HCT116 (cell line): ENCODE results near the gene CHSY3. TPM values are rescaled to one million over a fixed set of nuclear protein-coding genes. Genes with fewer than 3 reads are reported as not detected.

ENCODE experiments used
- ATAC-seq: fragments of 200-7000 bp; cut with Tn5 transposase; 2 replicates; pipeline ENCODE4 v1.9.1; 2020; ENCODE audit warnings: mild to moderate bottlenecking, moderate library complexity
- BruUV-seq: library from RNA; stranded (reverse); fragments of 400-500 nt; replicated peaks from 2 replicates; lab custom pipeline; 2021; lab: Mats Ljungman, UMichigan
- CTCF ChIA-PET: fragments of 300-600 bp; sonication (Branson Sonifier 250); formaldehyde crosslinking; loops from one replicate; lab custom pipeline; 2021; ENCODE audit warnings: antibody characterized with exemption; lab: Charles Lee
- POLR2A ChIA-PET: fragments of 300-600, 350-600 bp; sonication (Branson Sonifier 250); formaldehyde crosslinking; loops from one replicate; lab custom pipeline; 2021; ENCODE audit warnings: antibody characterized with exemption; lab: Charles Lee
- RAD21 ChIA-PET, 2 experiments: fragments of 300-600 bp; sonication (Branson Sonifier 250); formaldehyde crosslinking; loops; one replicate each; lab custom pipeline; 2023; ENCODE audit warnings: low total read pairs in 2 of 2; ENCODE audit not compliant: uncharacterized antibody in 2 of 2, unreplicated experiment in 2 of 2, low non-redundant PET in 1 of 2; lab: Charles Lee
- DNase-seq: peaks from one replicate; pipeline ENCODE4 v3.0.0-alpha.2; 2010; ENCODE audit warnings: low read depth, low spot score
- H2AFZ ChIP-seq: fragments of 200-600 bp; shearing (Covaris generic), sonication (generic); 2 replicates; pipeline ENCODE4 v1.6.1; 2017; ENCODE audit warnings: low read depth, mixed run types, mixed read lengths, antibody characterized with exemption, low read length; ENCODE audit not compliant: poor library complexity, severe bottlenecking
- H3K27ac ChIP-seq: 2 replicates; pipeline ENCODE4 v1.5.1; 2012; ENCODE audit warnings: low read depth, low read length
- H3K27me3 ChIP-seq: fragments of 200-600 bp; sonication (generic); 2 replicates; pipeline ENCODE4 v1.6.1; 2016; ENCODE audit warnings: mixed run types, low read length, mixed read lengths; ENCODE audit not compliant: insufficient read depth
- H3K36me3 ChIP-seq, 2 experiments: fragments of 200-500 bp in 1 of 2; fragments of 200-600 bp in 1 of 2; sonication (Bioruptor generic) in 1 of 2; sonication (generic) in 1 of 2; 2 replicates each; pipeline versions ENCODE4 v1.5.1 to v1.6.1; 2014 to 2016; ENCODE audit warnings: low read length in 2 of 2, inconsistent platforms in 1 of 2, mixed read lengths in 1 of 2, mixed run types in 1 of 2; ENCODE audit not compliant: insufficient read depth in 2 of 2, control insufficient read depth in 1 of 2
- H3K4me1 ChIP-seq, 2 experiments: fragments of 200-600 bp in 1 of 2; sonication (generic) in 1 of 2; 2 replicates each; pipeline versions ENCODE4 v1.5.1 to v1.6.1; 2012 to 2017; ENCODE audit warnings: low read length in 2 of 2, inconsistent platforms in 1 of 2, mild to moderate bottlenecking in 1 of 2, mixed read lengths in 1 of 2, mixed run types in 1 of 2, moderate library complexity in 1 of 2; ENCODE audit not compliant: insufficient read depth in 2 of 2, control insufficient read depth in 1 of 2
- H3K4me2 ChIP-seq: fragments of 200-600 bp; sonication (generic); 2 replicates; pipeline ENCODE4 v1.6.1; 2017; ENCODE audit warnings: mixed run types, low read length, mixed read lengths
- H3K4me3 ChIP-seq, 2 experiments: fragments of 200-600 bp in 1 of 2; sonication (generic) in 1 of 2; replicated peaks in 1 of 2; 2 replicates each; pipeline ENCODE4 v1.5.1; 2011 to 2016; ENCODE audit warnings: low read length in 2 of 2, control low read depth in 1 of 2, low read depth in 1 of 2, mild to moderate bottlenecking in 1 of 2, mixed read lengths in 1 of 2, mixed run types in 1 of 2
- H3K79me2 ChIP-seq: fragments of 200-600 bp; sonication (generic); 2 replicates; pipeline ENCODE4 v1.6.1; 2017; ENCODE audit warnings: mild to moderate bottlenecking, mixed run types, low read length, moderate library complexity, mixed read lengths; ENCODE audit not compliant: insufficient read depth
- H3K9ac ChIP-seq: fragments of 200-600 bp; sonication (generic); 2 replicates; pipeline ENCODE4 v1.6.1; 2016; ENCODE audit warnings: low read length, mixed read lengths
- H3K9me2 ChIP-seq: fragments of 200-600 bp; sonication (generic), shearing (Covaris generic); 2 replicates; pipeline ENCODE4 v1.6.1; 2017; ENCODE audit warnings: mixed run types, mild to moderate bottlenecking, moderate library complexity; ENCODE audit not compliant: insufficient read depth
- H3K9me3 ChIP-seq, 2 experiments: fragments of 200-500 bp in 1 of 2; fragments of 200-600 bp in 1 of 2; sonication (Bioruptor generic) in 1 of 2; sonication (generic) in 1 of 2; 2 replicates each; pipeline ENCODE4 v1.6.1; 2014 to 2017; ENCODE audit warnings: low read length in 2 of 2, mixed read lengths in 2 of 2, inconsistent platforms in 1 of 2, low read depth in 1 of 2, mild to moderate bottlenecking in 1 of 2, mixed run types in 1 of 2, moderate library complexity in 1 of 2; ENCODE audit not compliant: control insufficient read depth in 1 of 2, insufficient read depth in 1 of 2
- H4K20me1 ChIP-seq: fragments of 200-600 bp; sonication (generic), shearing (Covaris generic); 2 replicates; pipeline ENCODE4 v1.6.1; 2017; ENCODE audit warnings: mixed run types, mild to moderate bottlenecking, moderate library complexity; ENCODE audit not compliant: insufficient read depth
- ATF3 ChIP-seq: IDR thresholded peaks from 2 replicates; pipeline ENCODE4 v1.6.1; 2012
- CTCF ChIP-seq, 3 experiments: fragments of 200-600 bp in 1 of 3; sonication (generic) in 1 of 3; IDR thresholded peaks in 2 of 3; conservative IDR thresholded peaks in 1 of 3; 2 replicates each; pipeline ENCODE4 v1.5.1; 2012 to 2017; ENCODE audit warnings: low read depth in 2 of 3, low read length in 2 of 3, antibody characterized with exemption in 1 of 3, borderline replicate concordance in 1 of 3, control low read depth in 1 of 3, mild to moderate bottlenecking in 1 of 3, mixed read lengths in 1 of 3, mixed run types in 1 of 3, moderate library complexity in 1 of 3; ENCODE audit not compliant: insufficient read depth in 1 of 3
- EGR1 ChIP-seq: IDR thresholded peaks from 2 replicates; pipeline ENCODE4 v1.6.1; 2012; ENCODE audit warnings: low read depth
- ELF1 ChIP-seq: IDR thresholded peaks from 2 replicates; pipeline ENCODE4 v1.6.1; 2012; ENCODE audit warnings: low read depth, borderline replicate concordance
- EZH2phosphoT487 ChIP-seq: fragments of 200-600 bp; IDR thresholded peaks from 2 replicates; pipeline ENCODE4 v1.6.1; 2018; ENCODE audit warnings: antibody characterized with exemption, borderline replicate concordance
- FOSL1 ChIP-seq: IDR thresholded peaks from 2 replicates; pipeline ENCODE4 v1.6.1; 2012; ENCODE audit warnings: low read depth
- POLR2A ChIP-seq: IDR thresholded peaks from 2 replicates; pipeline ENCODE4 v1.7.0; 2011; ENCODE audit warnings: borderline replicate concordance; ENCODE audit not compliant: insufficient read depth, insufficient read length; ENCODE audit errors: extremely low read depth
- POLR2AphosphoS5 ChIP-seq: IDR thresholded peaks from 2 replicates; pipeline ENCODE4 v1.6.1; 2011; ENCODE audit warnings: mild to moderate bottlenecking, low read depth, low read length, moderate library complexity
- RAD21 ChIP-seq: IDR thresholded peaks from 2 replicates; pipeline ENCODE4 v1.6.1; 2012; ENCODE audit warnings: low read depth, mild to moderate bottlenecking
- REST ChIP-seq: IDR thresholded peaks from 2 replicates; pipeline ENCODE4 v1.6.1; 2012; ENCODE audit warnings: low read depth
- SIN3A ChIP-seq: IDR thresholded peaks from 2 replicates; pipeline ENCODE4 v1.6.1; 2012; ENCODE audit warnings: low read depth
- TCF7L2 ChIP-seq: IDR thresholded peaks from 2 replicates; pipeline ENCODE4 v1.7.0; 2011; ENCODE audit warnings: borderline replicate concordance, inconsistent platforms; ENCODE audit not compliant: insufficient read depth, insufficient read length; ENCODE audit errors: extremely low read depth
- ZFX ChIP-seq: fragments of 450-650 bp; IDR thresholded peaks from 2 replicates; pipeline ENCODE4 v1.6.1; 2017
- ZNF274 ChIP-seq: fragments of 200-500 bp; sonication (Bioruptor generic); IDR thresholded peaks from 2 replicates; pipeline ENCODE4 v1.6.1; 2014; ENCODE audit warnings: mild to moderate bottlenecking, low read depth, low read length, inconsistent platforms
- intact Hi-C: fragments of 100-400 bp; cut with micrococcal nuclease; formaldehyde crosslinking; loops from 2 replicates; pipeline ENCODE4 v1.10.0; 2022
- total RNA-seq: library from RNA; stranded (reverse); gene quantifications from one replicate; pipeline ENCODE4 v1.2.1, GENCODE V29; 2021; ENCODE audit not compliant: unreplicated experiment

The CHSY3 gene
- total RNA-seq, 1 experiment from 2014 or later: 2.3 TPM

GRCh38 chr5:129960831-129961230, 56.6 kb downstream of the CHSY3 start:
- intact Hi-C loops: no loop called here
- POLR2A ChIA-PET: no interaction called here
- Histone ChIP-seq H3K79me2 (no peaks in the 10 kb centered on the region), H3K4me3 (no peak overlapping the region), H2AFZ (no peak overlapping the region), H3K4me2 (no peak overlapping the region), H3K9ac (no peak overlapping the region), H3K27ac (no peak overlapping the region), H4K20me1 (no peaks in the 10 kb centered on the region), H3K36me3 (no peaks in the 10 kb centered on the region), H3K9me2 (no peaks in the 10 kb centered on the region), H3K4me1 (peaks cover 0 to 7% of the 10 kb centered on the region in 2 experiments; a peak in 1 of 4 replicates), H3K9me3 (no peaks in the 10 kb centered on the region), H3K27me3 (no peaks in the 10 kb centered on the region)
- RAD21 ChIA-PET: no interaction called here
- CTCF ChIA-PET: no interaction called here
- no peak for ATAC-seq
- TF ChIP-seq SIN3A (no peak), ZFX (no peak), CTCF (IDR thresholded peaks at IDR 0.05 in 2 of 3, conservative IDR thresholded peaks at IDR 0.05 in 1 of 3; ENCODE audit: borderline replicate concordance in 1 of 3, insufficient read depth in 1 of 3, low read depth in 2 of 3, low read length in 2 of 3) (no peak)
- DNase-seq: no peak
- no TSS peak for BruUV-seq

GRCh38 chr5:129962506-129962905, 58.2 kb downstream of the CHSY3 start:
- Histone ChIP-seq H3K79me2 (no peaks in the 10 kb centered on the region), H3K4me2 (no peak overlapping the region), H3K4me1 (peaks cover 0 to 7% of the 10 kb centered on the region in 2 experiments; a peak in 1 of 4 replicates), H3K9ac (no peak overlapping the region), H3K27ac (no peak overlapping the region), H2AFZ (no peak overlapping the region), H3K27me3 (no peaks in the 10 kb centered on the region), H3K4me3 (no peak overlapping the region), H4K20me1 (no peaks in the 10 kb centered on the region), H3K9me2 (no peaks in the 10 kb centered on the region), H3K9me3 (no peaks in the 10 kb centered on the region), H3K36me3 (no peaks in the 10 kb centered on the region)
- BruUV-seq: no TSS peak
- ChIA-PET CTCF (no interaction called here), RAD21 (no interaction called here), POLR2A (no interaction called here)
- intact Hi-C loops: no loop called here
- no peak for ATAC-seq
- no peak for DNase-seq
- TF ChIP-seq TCF7L2 (no peak), ELF1 (no peak), ZNF274 (no peak), RAD21 (no peak), EZH2phosphoT487 (no peak), EGR1 (no peak), FOSL1 (no peak), REST (no peak), POLR2AphosphoS5 (no peak), POLR2A (no peak), ATF3 (no peak), SIN3A (no peak)
